IMR-90 (cell line): ENCODE measurements around the gene DENND1A. TPM values are rescaled to one million over a fixed set of nuclear protein-coding genes. Genes with fewer than 3 reads are reported as not detected.

Source experiments
- ATAC-seq: fragments of 200-7000 bp; cut with Tn5 transposase; 2 replicates; pipeline ENCODE4 v1.9.1; 2020; ENCODE audit warnings: low read depth, mild to moderate bottlenecking, moderate library complexity
- BruUV-seq: library from RNA; stranded (reverse); fragments of 400-500 nt; replicated peaks from 2 replicates; lab custom pipeline; 2021; lab: Mats Ljungman, UMichigan
- CTCF ChIA-PET: fragments of 300-600 bp; formaldehyde crosslinking; extraction: SDS; loops from one replicate; lab custom pipeline; 2021; ENCODE audit warnings: antibody characterized with exemption; lab: Yijun Ruan, JAX
- POLR2A ChIA-PET: fragments of 300-600 bp; sonication (Branson Sonifier 250); formaldehyde crosslinking; loops from one replicate; lab custom pipeline; 2022; ENCODE audit warnings: antibody characterized with exemption; ENCODE audit not compliant: unreplicated experiment; lab: Charles Lee
- DNase-seq: peaks from one replicate; pipeline ENCODE4 v3.0.0; 2013
- H2AFZ ChIP-seq: replicated peaks from 2 replicates; pipeline ENCODE3; 2013; ENCODE audit warnings: low read length, mild to moderate bottlenecking; ENCODE audit not compliant: poor library complexity
- H2AK5ac ChIP-seq: 2 replicates; pipeline ENCODE4 v1.6.1; 2013; ENCODE audit warnings: low read depth, low read length, inconsistent platforms
- H2AK9ac ChIP-seq: replicated peaks from 2 replicates; pipeline ENCODE3; 2013; ENCODE audit warnings: mild to moderate bottlenecking, low read depth, low read length, moderate library complexity; ENCODE audit not compliant: poor library complexity
- H2BK120ac ChIP-seq: 2 replicates; pipeline ENCODE4 v1.6.1; 2013; ENCODE audit warnings: low read depth, low read length, inconsistent platforms
- H2BK15ac ChIP-seq: 3 replicates; pipeline ENCODE4 v1.6.1; 2013; ENCODE audit warnings: low read depth, low read length, inconsistent platforms
- H2BK20ac ChIP-seq: 2 replicates; pipeline ENCODE4 v1.6.1; 2013; ENCODE audit warnings: low read depth, mild to moderate bottlenecking, inconsistent platforms, low read length, moderate library complexity
- H2BK5ac ChIP-seq: 2 replicates; pipeline ENCODE4 v1.6.1; 2013; ENCODE audit warnings: mild to moderate bottlenecking, low read depth, low read length, inconsistent platforms; ENCODE audit not compliant: poor library complexity, severe bottlenecking
- H3K14ac ChIP-seq: replicated peaks from 2 replicates; pipeline ENCODE4 v1.6.1; 2013; ENCODE audit warnings: low read depth, low read length, inconsistent platforms
- H3K18ac ChIP-seq: 2 replicates; pipeline ENCODE4 v1.6.1; 2013; ENCODE audit warnings: low read depth, low read length, control low read depth
- H3K23ac ChIP-seq: 2 replicates; pipeline ENCODE4 v1.6.1; 2013; ENCODE audit warnings: low read depth, low read length, inconsistent platforms
- H3K27ac ChIP-seq: 2 replicates; pipeline ENCODE4 v1.5.1; 2013; ENCODE audit warnings: mild to moderate bottlenecking, control low read depth, low read length; ENCODE audit not compliant: insufficient read depth
- H3K27me3 ChIP-seq: 2 replicates; pipeline ENCODE4 v1.6.1; 2013; ENCODE audit warnings: low read length; ENCODE audit not compliant: control insufficient read depth, insufficient read depth
- H3K36me3 ChIP-seq: 2 replicates; pipeline ENCODE4 v1.6.1; 2013; ENCODE audit warnings: low read length, mixed read lengths; ENCODE audit not compliant: control insufficient read depth, insufficient read depth
- H3K4ac ChIP-seq: 2 replicates; pipeline ENCODE4 v1.6.1; 2013; ENCODE audit warnings: low read depth, low read length, inconsistent platforms
- H3K4me1 ChIP-seq: 2 replicates; pipeline ENCODE4 v1.6.1; 2013; ENCODE audit warnings: low read length, mixed read lengths; ENCODE audit not compliant: control insufficient read depth, insufficient read depth
- H3K4me2 ChIP-seq: 2 replicates; pipeline ENCODE4 v1.6.1; 2013; ENCODE audit warnings: low read depth, mild to moderate bottlenecking, control low read depth, low read length, moderate library complexity
- H3K4me3 ChIP-seq: 2 replicates; pipeline ENCODE4 v1.5.1; 2013; ENCODE audit warnings: low read depth, mild to moderate bottlenecking, control low read depth, low read length, moderate library complexity; ENCODE audit not compliant: insufficient read depth
- H3K56ac ChIP-seq: 2 replicates; pipeline ENCODE4 v1.6.1; 2013; ENCODE audit warnings: low read length, inconsistent platforms; ENCODE audit not compliant: insufficient read depth; ENCODE audit errors: extremely low read depth
- H3K79me1 ChIP-seq, 2 experiments: 2 replicates each; pipeline ENCODE4 v1.6.1; 2013; ENCODE audit warnings: low read length in 2 of 2, inconsistent platforms in 1 of 2, low read depth in 1 of 2
- H3K9ac ChIP-seq: 2 replicates; pipeline ENCODE4 v1.6.1; 2013; ENCODE audit warnings: low read depth, low read length, control low read depth
- H3K9me1 ChIP-seq: 2 replicates; pipeline ENCODE4 v1.6.1; 2013; ENCODE audit warnings: low read length, inconsistent platforms; ENCODE audit not compliant: insufficient read depth
- H3K9me3 ChIP-seq: 2 replicates; pipeline ENCODE4 v1.6.1; 2013; ENCODE audit warnings: low read length; ENCODE audit not compliant: control insufficient read depth, insufficient read depth
- H4K20me1 ChIP-seq: 2 replicates; pipeline ENCODE4 v1.6.1; 2013; ENCODE audit warnings: low read length, inconsistent platforms; ENCODE audit not compliant: insufficient read depth
- H4K5ac ChIP-seq: 2 replicates; pipeline ENCODE4 v1.6.1; 2013; ENCODE audit warnings: mild to moderate bottlenecking, low read depth, low read length, control low read depth
- H4K8ac ChIP-seq, 2 experiments: 2 replicates each; pipeline ENCODE4 v1.6.1; 2013; ENCODE audit warnings: low read depth in 2 of 2, low read length in 2 of 2, control low read depth in 1 of 2, inconsistent platforms in 1 of 2
- H4K91ac ChIP-seq: 2 replicates; pipeline ENCODE4 v1.6.1; 2013; ENCODE audit warnings: low read depth, low read length, inconsistent platforms; ENCODE audit not compliant: insufficient read depth
- BHLHE40 ChIP-seq: fragments of 150-350 bp; IDR thresholded peaks from 2 replicates; pipeline ENCODE4 v1.6.1; 2016; ENCODE audit warnings: mild to moderate bottlenecking, low read depth, low read length
- CEBPB ChIP-seq: IDR thresholded peaks from 2 replicates; pipeline ENCODE4 v1.6.1; 2012; ENCODE audit warnings: low read depth, low read length, improper control_type of control experiment
- CHD1 ChIP-seq: IDR thresholded peaks from 2 replicates; pipeline ENCODE4 v1.6.1; 2012; ENCODE audit warnings: low read depth, low read length, improper control_type of control experiment
- CTCF ChIP-seq: conservative IDR thresholded peaks from 2 replicates; pipeline ENCODE4 v1.5.1; 2012; ENCODE audit warnings: mild to moderate bottlenecking, low read depth, low read length, improper control_type of control experiment
- ELK1 ChIP-seq: fragments of 150-350 bp; IDR thresholded peaks from 2 replicates; pipeline ENCODE4 v1.6.1; 2016; ENCODE audit warnings: low read depth, mild to moderate bottlenecking, low read length, moderate library complexity, borderline replicate concordance
- FOS ChIP-seq: fragments of 150-350 bp; IDR thresholded peaks from 2 replicates; pipeline ENCODE4 v1.6.1; 2016; ENCODE audit warnings: low read depth, low read length
- MAFK ChIP-seq: IDR thresholded peaks from 2 replicates; pipeline ENCODE4 v1.6.1; 2012; ENCODE audit warnings: low read depth, low read length, improper control_type of control experiment
- MAZ ChIP-seq: IDR thresholded peaks from 2 replicates; pipeline ENCODE4 v1.6.1; 2012; ENCODE audit warnings: low read depth, mild to moderate bottlenecking, low read length, improper control_type of control experiment, moderate library complexity, borderline replicate concordance
- MXI1 ChIP-seq: IDR thresholded peaks from 2 replicates; pipeline ENCODE4 v1.6.1; 2012; ENCODE audit warnings: low read depth, mild to moderate bottlenecking, low read length, moderate library complexity, borderline replicate concordance
- NFE2L2 ChIP-seq: fragments of 150-350 bp; IDR thresholded peaks from 2 replicates; pipeline ENCODE4 v1.6.1; 2016; ENCODE audit warnings: low read depth, mild to moderate bottlenecking, low read length
- POLR2A ChIP-seq: IDR thresholded peaks from 2 replicates; pipeline ENCODE4 v1.6.1; 2012; ENCODE audit warnings: mild to moderate bottlenecking, low read depth, low read length
- RAD21 ChIP-seq: IDR thresholded peaks from 2 replicates; pipeline ENCODE4 v1.6.1; 2012; ENCODE audit warnings: low read length, improper control_type of control experiment
- RCOR1 ChIP-seq: IDR thresholded peaks from 2 replicates; pipeline ENCODE4 v1.6.1; 2012; ENCODE audit warnings: mild to moderate bottlenecking, low read length, improper control_type of control experiment; ENCODE audit not compliant: insufficient replicate concordance
- RFX5 ChIP-seq: IDR thresholded peaks from 2 replicates; pipeline ENCODE4 v1.8.0; 2012; ENCODE audit warnings: low read depth, mild to moderate bottlenecking, low read length, moderate library complexity
- SMC3 ChIP-seq: fragments of 150-350 bp; IDR thresholded peaks from 2 replicates; pipeline ENCODE4 v1.6.1; 2016; ENCODE audit warnings: low read depth, mild to moderate bottlenecking, antibody characterized with exemption, low read length, moderate library complexity
- USF2 ChIP-seq: fragments of 150-350 bp; IDR thresholded peaks from 2 replicates; pipeline ENCODE4 v1.6.1; 2017; ENCODE audit warnings: mild to moderate bottlenecking, antibody characterized with exemption, low read length, low read depth
- dilution Hi-C: fragments of 300-500 bp; cut with HindIII; formaldehyde crosslinking; loops from one replicate; pipeline ENCODE4 v1.14.3; 2018; ENCODE audit warnings: low sequenced_read_pairs; ENCODE audit not compliant: unreplicated experiment
- in situ Hi-C: fragments of 300-500 bp; cut with MboI; formaldehyde crosslinking; loops from 3 replicates; pipeline ENCODE4 v1.14.3; 2019; ENCODE audit warnings: low sequenced_read_pairs, inconsistent platforms, mixed read lengths
- intact Hi-C: fragments of 100-400 bp; cut with micrococcal nuclease; formaldehyde crosslinking; loops from 2 replicates; pipeline ENCODE4 v1.10.0; 2022
- polyA plus RNA-seq, 3 experiments: library from polyadenylated mRNA; depleted of rRNA; stranded (reverse); fragments of >200 nt; gene quantifications; 2 replicates each; pipeline ENCODE4 v1.2.3, GENCODE V29; 2012; ENCODE audit warnings: low replicate concordance in 1 of 3
- total RNA-seq: library from RNA; depleted of rRNA; stranded (reverse); fragments of >200 nt; gene quantifications from 2 replicates; pipeline ENCODE4 v1.2.3, GENCODE V29; 2012

DENND1A gene
- total and polyA plus RNA-seq, 2 of the 4 experiments (the other 2 are of a cell fraction) = 21.4 to 27.6 TPM

- ATAC-seq (no peak), DNase-seq (no peak)
- Histone ChIP-seq H4K20me1 (no peaks in the 10 kb centered on the region), H2BK5ac (no peak overlapping the region), H2AFZ (no peak overlapping the region), H4K5ac (no peak overlapping the region), H3K27ac (no peak overlapping the region), H3K9me1 (no peaks in the 10 kb centered on the region), H3K4me3 (no peak overlapping the region), H3K27me3 (peaks cover 8% of the 10 kb centered on the region), H2BK120ac (no peak overlapping the region), H2AK9ac (no peak overlapping the region), H3K23ac (no peak overlapping the region), H3K18ac (no peak overlapping the region), H3K4me2 (no peak overlapping the region), H3K14ac (no peak overlapping the region), H2BK15ac (no peak overlapping the region), H3K56ac (no peak overlapping the region), H2BK20ac (no peak overlapping the region), H4K91ac (no peak overlapping the region), H3K79me1 (no peaks in the 10 kb centered on the region), H3K4ac (no peak overlapping the region), H4K8ac (no peak overlapping the region), H2AK5ac (no peak overlapping the region), H3K9ac (no peak overlapping the region), H3K36me3 (no peaks in the 10 kb centered on the region), H3K4me1 (peaks cover 4% of the 10 kb centered on the region; the same call in 1 of the 2 replicates), H3K9me3 (no peaks in the 10 kb centered on the region)
- no TSS peak for BruUV-seq
- dilution Hi-C loops (no loop called here), intact Hi-C loops (loop anchor here (5.0 kb wide), 1 partner anchor 70 kb away; the partner anchor contains the start of gene STRBP), in situ Hi-C loops (loop anchor here (25.0 kb wide), 1 partner anchor 500 kb away; the partner anchor contains the start of gene PDCL)
- POLR2A ChIA-PET = no interaction called here
- no peak for TF ChIP-seq MAFK
- no peak for TF ChIP-seq CEBPB
- TF ChIP-seq CHD1 = no peak
- TF ChIP-seq CTCF = no peak
- TF ChIP-seq BHLHE40 = no peak
- no peak for TF ChIP-seq USF2
- no peak for TF ChIP-seq NFE2L2
- TF ChIP-seq MAZ = no peak
- no peak for TF ChIP-seq RAD21
- TF ChIP-seq FOS = no peak
- no peak for TF ChIP-seq MXI1
- no peak for TF ChIP-seq RFX5
- no peak for TF ChIP-seq ELK1
- TF ChIP-seq SMC3 = no peak
- no peak for TF ChIP-seq RCOR1
- no peak for TF ChIP-seq POLR2A
- CTCF ChIA-PET = no interaction called here
Observed at GRCh38 chr9:123336959-123337358, 593.0 kb downstream of the DENND1A start.
